Naive thymus-derived CD4-positive, alpha-beta T cell (primary cell): ENCODE data around the gene KLF9. TPM values are rescaled to one million over a fixed set of nuclear protein-coding genes. Genes with fewer than 3 reads are reported as not detected.

Experiments used
- ATAC-seq: fragments of 150-1000 bp; cut with Tn5 transposase; 2 replicates; pipeline ENCODE4 v1.10.0; 2021; ENCODE audit warnings: mild to moderate bottlenecking, moderate library complexity
- CTCF ChIA-PET: fragments of 350-600 bp; sonication (Branson Sonifier 250); formaldehyde crosslinking; loops from one replicate; lab custom pipeline; 2021; ENCODE audit warnings: antibody characterized with exemption; lab: Charles Lee
- POLR2A ChIA-PET: fragments of 350-600 bp; sonication (Branson Sonifier 250); formaldehyde crosslinking; loops from one replicate; lab custom pipeline; 2021; ENCODE audit warnings: antibody characterized with exemption, inconsistent platforms; lab: Charles Lee
- DNase-seq, 9 donors: peaks; one replicate each; pipeline versions ENCODE4 v3.0.0 to v3.0.0-alpha.2; 2020 to 2022; ENCODE audit warnings: mixed read lengths in 1 of 9
- H3K27ac ChIP-seq: one replicate; pipeline ENCODE4 v1.7.0; 2013; ENCODE audit warnings: mild to moderate bottlenecking, low read depth, low read length, moderate library complexity
- H3K27me3 ChIP-seq, 2 donors: one replicate each; pipeline ENCODE4 v1.7.0; 2013; ENCODE audit warnings: low read length in 2 of 2, mild to moderate bottlenecking in 2 of 2, moderate library complexity in 2 of 2; ENCODE audit not compliant: control insufficient read depth in 2 of 2, insufficient read depth in 2 of 2
- H3K36me3 ChIP-seq, 3 experiments: 1 replicate in 2 of 3; 2 replicates in 1 of 3; pipeline ENCODE4 v1.7.0; 2013; ENCODE audit warnings: low read length in 3 of 3, mild to moderate bottlenecking in 3 of 3, moderate library complexity in 1 of 3; ENCODE audit not compliant: insufficient read depth in 3 of 3, control insufficient read depth in 2 of 3
- H3K4me1 ChIP-seq, 2 donors: one replicate each; pipeline ENCODE4 v1.7.0; 2013; ENCODE audit warnings: low read length in 2 of 2, mild to moderate bottlenecking in 2 of 2, moderate library complexity in 1 of 2; ENCODE audit not compliant: control insufficient read depth in 2 of 2, insufficient read depth in 2 of 2
- H3K4me3 ChIP-seq: 2 replicates; pipeline ENCODE4 v1.7.0; 2013; ENCODE audit warnings: mild to moderate bottlenecking, low read length
- H3K9me3 ChIP-seq, 3 experiments: 1 replicate in 2 of 3; 2 replicates in 1 of 3; pipeline ENCODE4 v1.7.0; 2013; ENCODE audit warnings: low read length in 3 of 3; ENCODE audit not compliant: control insufficient read depth in 2 of 3
- H3K27ac Mint-ChIP-seq, 9 donors: one replicate each; pipeline ENCODE4 v1.8.0; 2020 to 2022; ENCODE audit warnings: mixed read lengths in 9 of 9, mild to moderate bottlenecking in 8 of 9, moderate library complexity in 5 of 9, inconsistent platforms in 2 of 9
- H3K27me3 Mint-ChIP-seq, 5 donors: one replicate each; pipeline ENCODE4 v1.8.0; 2021 to 2022; ENCODE audit warnings: mixed read lengths in 5 of 5, mild to moderate bottlenecking in 1 of 5
- H3K36me3 Mint-ChIP-seq, 5 donors: one replicate each; pipeline ENCODE4 v1.8.0; 2020 to 2022; ENCODE audit warnings: mixed read lengths in 5 of 5, mild to moderate bottlenecking in 3 of 5, inconsistent platforms in 1 of 5
- H3K4me1 Mint-ChIP-seq, 7 donors: one replicate each; pipeline ENCODE4 v1.8.0; 2020 to 2022; ENCODE audit warnings: mixed read lengths in 7 of 7, mild to moderate bottlenecking in 3 of 7, inconsistent platforms in 1 of 7
- H3K4me3 Mint-ChIP-seq, 10 donors: one replicate each; pipeline ENCODE4 v1.8.0; 2020 to 2022; ENCODE audit warnings: mild to moderate bottlenecking in 10 of 10, mixed read lengths in 10 of 10, moderate library complexity in 6 of 10, inconsistent platforms in 2 of 10
- H3K9me3 Mint-ChIP-seq, 11 donors: one replicate each; pipeline ENCODE4 v1.8.0; 2020 to 2022; ENCODE audit warnings: mixed read lengths in 11 of 11, mild to moderate bottlenecking in 4 of 11, inconsistent platforms in 1 of 11, moderate library complexity in 1 of 11
- intact Hi-C, 2 donors: fragments of 100-400 bp; cut with micrococcal nuclease; formaldehyde crosslinking; loops; one replicate each; pipeline ENCODE4 v1.15.1; 2023
- polyA plus RNA-seq, 2 donors: library from polyadenylated mRNA; unstranded; fragments of 300-500 nt; fragmentation: Illumina TruSeq; gene quantifications; one replicate each; pipeline ENCODE4 v1.2.3, GENCODE V29; 2021
- total RNA-seq, 6 experiments: library from RNA in 5 of 6; stranded (reverse) in 5 of 6; gene quantifications; 1 replicate in 5 of 6; 2 replicates in 1 of 6; pipeline ENCODE4 v1.2.3 and lab custom pipeline; 2021 to 2026

Gene KLF9
- total RNA-seq (10 to 100 TPM; 12.6 to 96.7 (median 23.3) TPM), polyA plus RNA-seq (1 to 10 TPM; 2.3 to 3.5 TPM), total RNA-seq (lab: John Stamatoyannopoulos, UW) (205 reads per million, percentile 93 among the genes with 10 or more reads in this experiment)

DNA sequence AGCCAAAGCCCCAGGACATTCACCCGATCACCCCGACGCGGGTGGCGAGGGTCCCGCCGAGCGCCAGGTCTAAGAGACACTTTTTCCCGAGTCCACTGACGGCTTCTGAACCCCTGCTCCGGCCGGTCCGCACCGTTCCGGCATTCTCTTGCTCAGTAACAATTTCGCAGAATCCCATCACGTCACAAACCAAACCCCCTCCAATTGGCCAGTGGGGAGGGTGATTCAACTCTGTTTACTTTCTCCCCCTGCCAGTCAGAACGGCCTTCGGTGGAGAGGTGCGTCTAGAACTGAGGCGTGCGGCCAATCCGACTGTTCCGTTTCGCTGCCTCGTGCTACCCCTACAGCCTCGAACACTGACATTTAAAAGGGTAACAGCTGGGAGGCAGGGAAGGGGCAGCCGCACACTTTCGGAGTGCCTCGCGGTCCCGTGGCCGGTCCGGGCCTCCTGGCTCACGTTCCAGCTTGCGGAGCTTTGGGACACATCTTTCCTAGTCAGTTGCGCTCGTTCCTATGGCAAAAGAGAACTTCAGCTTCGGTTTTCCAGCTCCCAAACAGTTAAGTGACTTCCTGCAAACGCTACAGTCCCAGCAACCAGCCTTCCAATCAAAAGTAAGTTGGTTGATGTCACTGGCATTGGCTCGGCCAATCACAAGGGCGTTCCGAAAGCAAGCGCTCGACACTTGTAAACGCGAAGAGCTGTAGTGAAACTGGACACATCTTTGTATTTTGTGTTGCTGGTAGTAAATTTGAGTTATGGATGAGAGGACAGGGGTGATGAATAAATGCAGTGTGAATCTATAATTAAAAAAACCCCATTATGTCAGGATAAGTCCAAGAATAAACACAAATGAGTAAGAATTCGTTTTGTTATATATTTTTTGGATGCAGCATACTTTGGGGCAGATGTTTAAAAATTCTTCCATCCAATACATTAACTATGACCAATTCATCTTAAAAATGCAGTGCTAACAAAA, at the start of gene KLF9:
KLF9 (minus strand) TSS at position 859 of the 977 bp plus-strand sequence. CDS start 1,294 bp downstream, outside the sequence.
- ChIA-PET POLR2A (interaction anchor here (0.8 to 2.7 kb wide), 19 partner anchors 8 to 1369 kb away, joined by 3 to 16 read pairs (median 6); no protein-coding TSS in a partner anchor), CTCF (interaction anchor here (0.9 kb wide), 1 partner anchor 21 kb away, joined by 3 read pairs; no protein-coding TSS in a partner anchor)
- Histone ChIP-seq H3K27ac (peak within 1 kb of the TSS; percentile 99), H3K4me3 (peak within 1 kb of the TSS; percentile 42), H3K27me3 (no peaks in the 10 kb centered on the region), H3K9me3 (no peaks in the 10 kb centered on the region), H3K4me1 (peaks cover 37 to 39% of the 10 kb centered on the region in 2 donors), H3K36me3 (peaks cover 0 to 14% (median 0%) of the 10 kb centered on the region in 3 experiments)
- H3K27me3 Mint-ChIP-seq, result peaks cover 0 to 3% (median 0%) of the 10 kb centered on the region in 5 donors
- peaks cover 12 to 63% (median 45%) of the 10 kb centered on the region in 7 donors for H3K4me1 Mint-ChIP-seq
- intact Hi-C loops, result loop anchor here (1.0 to 10.0 kb wide), 12 partner anchors 61 to 1953 kb away; partner anchors contain the start of genes CEMIP2 (in 2 of the 2), ABHD17B (in 1 of the 2), C9orf85 (in 1 of the 2) and CFAP95 (in 1 of the 2)
- peaks cover 0 to 4% (median 3%) of the 10 kb centered on the region in 5 donors for H3K36me3 Mint-ChIP-seq
- H3K9me3 Mint-ChIP-seq, result peaks cover 0 to 5% (median 0%) of the 10 kb centered on the region in 11 donors
- peak within 1 kb of the TSS; percentile 91 to 100 (median 96) for H3K4me3 Mint-ChIP-seq
- H3K27ac Mint-ChIP-seq, result peak within 1 kb of the TSS; percentile 99 to 100 (median 100)
- DNase-seq (peak; percentile 76 to 97 (median 96)), ATAC-seq (peak; percentile 89)

DNA sequence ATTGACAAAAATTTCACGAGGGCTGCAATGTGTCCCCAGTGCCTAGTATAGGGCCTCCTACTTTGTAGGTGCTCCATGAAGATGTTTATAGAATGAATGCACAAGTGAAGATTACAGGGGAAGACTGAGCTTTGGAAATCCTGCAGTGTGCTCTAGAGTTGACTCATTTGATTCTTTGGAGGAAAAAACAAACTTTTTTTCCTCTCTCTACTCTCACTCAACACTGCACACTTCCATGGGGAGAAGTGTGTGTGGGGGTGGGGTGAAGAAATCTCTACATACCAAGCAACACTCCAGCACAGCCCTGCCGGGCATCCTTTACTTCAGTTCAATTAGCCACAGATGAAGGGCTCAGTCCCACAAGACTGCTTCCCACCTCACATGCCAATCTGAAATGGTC, 49.4 kb upstream of the KLF9 start:
- peaks cover 0 to 26% (median 19%) of the 10 kb centered on the region in 7 donors for H3K4me1 Mint-ChIP-seq
- H3K27me3 ChIP-seq, result no peaks in the 10 kb centered on the region
- H3K36me3 Mint-ChIP-seq, result peaks cover 0 to 3% (median 0%) of the 10 kb centered on the region in 5 donors
- H3K4me3 Mint-ChIP-seq, result no peak overlapping the region
- H3K9me3 ChIP-seq, result no peaks in the 10 kb centered on the region
- ATAC-seq (no peak), DNase-seq (no peak)
- H3K9me3 Mint-ChIP-seq, result peaks cover 0 to 3% (median 0%) of the 10 kb centered on the region in 11 donors
- no peak overlapping the region for H3K27ac Mint-ChIP-seq
- intact Hi-C loops, result no loop called here
- H3K4me1 ChIP-seq, result no peaks in the 10 kb centered on the region
- H3K36me3 ChIP-seq, result no peaks in the 10 kb centered on the region
- ChIA-PET POLR2A (no interaction called here), CTCF (no interaction called here)
- no peak overlapping the region for H3K27ac ChIP-seq
- H3K27me3 Mint-ChIP-seq, result no peaks in the 10 kb centered on the region
- H3K4me3 ChIP-seq, result no peak overlapping the region

DNA sequence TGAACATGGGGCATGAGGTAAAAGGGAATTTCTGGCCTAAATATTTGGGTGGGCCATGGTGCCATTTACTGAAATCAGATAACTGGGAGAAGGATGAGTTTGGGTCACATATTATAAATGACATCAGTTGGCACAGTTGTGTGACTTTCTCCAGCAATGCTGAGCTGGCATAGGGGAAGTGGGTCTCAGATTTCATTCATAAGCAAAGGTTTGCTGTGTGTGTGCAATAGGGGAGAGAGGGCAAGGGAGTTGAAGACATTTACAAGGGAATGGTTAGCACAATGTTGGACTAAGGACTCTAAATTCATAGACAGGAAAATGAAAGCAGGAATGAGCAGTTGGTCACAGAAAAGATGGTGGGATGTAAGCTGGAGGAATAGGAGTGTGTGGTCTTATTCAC, 47.8 kb upstream of the KLF9 start:
- CTCF ChIA-PET, result no interaction called here
- DNase-seq, result no peak
- Histone ChIP-seq H3K36me3 (no peaks in the 10 kb centered on the region), H3K9me3 (no peaks in the 10 kb centered on the region), H3K27ac (no peak overlapping the region), H3K4me1 (no peaks in the 10 kb centered on the region), H3K27me3 (no peaks in the 10 kb centered on the region), H3K4me3 (no peak overlapping the region)
- Mint-ChIP-seq H3K36me3 (peaks cover 0 to 3% (median 0%) of the 10 kb centered on the region in 5 donors), H3K27me3 (no peaks in the 10 kb centered on the region), H3K4me3 (no peak overlapping the region), H3K4me1 (peaks cover 0 to 13% (median 7%) of the 10 kb centered on the region in 7 donors), H3K9me3 (peaks cover 0 to 3% (median 0%) of the 10 kb centered on the region in 11 donors), H3K27ac (peak overlapping the region in 3 of 9 donors; percentile 4 to 57 (median 32))
- POLR2A ChIA-PET, result no interaction called here
- intact Hi-C loops, result no loop called here
- ATAC-seq, result no peak

DNA sequence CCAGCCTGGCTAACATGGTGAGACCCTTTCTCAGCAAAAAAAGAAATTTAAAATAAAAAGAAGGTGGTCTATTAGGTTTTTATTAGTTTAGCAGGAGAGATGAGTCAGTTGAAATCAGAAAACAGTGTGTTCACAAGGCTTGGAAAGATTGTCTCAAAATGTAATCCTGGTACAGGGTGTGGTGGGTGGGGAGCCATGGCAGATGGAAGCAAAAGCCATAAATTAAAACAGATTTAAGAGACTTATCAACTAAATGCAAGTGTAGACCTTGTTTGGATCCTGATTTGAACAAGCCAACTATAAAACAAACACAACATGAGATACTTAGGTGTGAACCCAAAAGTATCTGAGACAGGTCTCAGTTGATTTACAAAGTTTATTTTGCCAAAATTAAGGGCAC, 42.8 kb upstream of the KLF9 start:
- Mint-ChIP-seq H3K27ac (no peak overlapping the region), H3K27me3 (no peaks in the 10 kb centered on the region), H3K4me1 (peaks cover 0 to 10% (median 2%) of the 10 kb centered on the region in 7 donors), H3K36me3 (peaks cover 0 to 3% (median 0%) of the 10 kb centered on the region in 5 donors), H3K9me3 (peaks cover 0 to 6% (median 0%) of the 10 kb centered on the region in 11 donors), H3K4me3 (no peak overlapping the region)
- no peaks in the 10 kb centered on the region for H3K4me1 ChIP-seq
- ChIA-PET POLR2A (no interaction called here), CTCF (no interaction called here)
- no peak for DNase-seq
- H3K4me3 ChIP-seq, result no peak overlapping the region
- H3K9me3 ChIP-seq, result no peaks in the 10 kb centered on the region
- H3K36me3 ChIP-seq, result no peaks in the 10 kb centered on the region
- no peak for ATAC-seq
- intact Hi-C loops, result no loop called here
- no peaks in the 10 kb centered on the region for H3K27me3 ChIP-seq
- H3K27ac ChIP-seq, result no peak overlapping the region

DNA sequence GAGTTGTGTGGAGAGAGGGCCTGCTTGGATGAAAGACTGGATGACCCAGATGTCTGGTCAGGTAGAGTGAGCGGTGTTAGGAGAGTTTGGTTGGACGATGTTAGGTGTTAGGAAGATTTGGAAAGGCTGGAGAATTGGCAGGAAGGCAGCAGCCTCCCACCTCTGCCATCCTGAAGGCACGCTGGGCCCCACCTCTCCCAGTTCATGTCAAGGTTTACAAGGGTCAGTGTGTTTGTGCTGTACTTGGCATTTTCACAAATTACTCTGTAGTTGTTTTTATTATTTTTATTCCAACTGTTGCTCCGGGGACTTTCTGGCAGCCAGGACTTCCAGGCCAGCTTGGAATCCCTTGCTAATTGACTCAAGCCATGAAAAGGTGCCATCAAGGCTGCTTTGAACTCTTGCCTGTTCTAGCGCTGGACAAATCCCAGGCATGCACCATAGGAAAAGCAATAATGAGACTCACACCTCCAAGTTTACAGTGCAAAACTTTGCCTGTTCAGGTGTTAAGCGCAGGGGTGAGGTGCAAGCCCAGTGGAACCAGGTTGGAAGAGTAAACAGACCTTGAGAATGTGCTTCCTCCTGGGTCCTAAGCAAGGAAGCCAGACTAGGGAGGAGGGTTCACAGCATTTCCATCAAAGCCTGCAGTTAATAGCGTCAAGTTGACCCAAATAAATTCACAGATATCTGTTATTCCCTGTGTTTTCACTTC, 41.7 kb upstream of the KLF9 start:
- ChIA-PET POLR2A (no interaction called here), CTCF (no interaction called here)
- H3K27me3 Mint-ChIP-seq, result no peaks in the 10 kb centered on the region
- intact Hi-C loops, result no loop called here
- Histone ChIP-seq H3K9me3 (no peaks in the 10 kb centered on the region), H3K4me3 (no peak overlapping the region), H3K27me3 (no peaks in the 10 kb centered on the region), H3K36me3 (no peaks in the 10 kb centered on the region), H3K4me1 (no peaks in the 10 kb centered on the region), H3K27ac (no peak overlapping the region)
- DNase-seq, result no peak
- peak overlapping the region in 1 of 9 donors; percentile 72 for H3K27ac Mint-ChIP-seq
- no peak for ATAC-seq
- H3K4me3 Mint-ChIP-seq, result no peak overlapping the region
- peaks cover 0 to 3% (median 0%) of the 10 kb centered on the region in 5 donors for H3K36me3 Mint-ChIP-seq
- peaks cover 0 to 6% (median 0%) of the 10 kb centered on the region in 11 donors for H3K9me3 Mint-ChIP-seq
- H3K4me1 Mint-ChIP-seq, result peaks cover 0 to 9% (median 2%) of the 10 kb centered on the region in 7 donors

DNA sequence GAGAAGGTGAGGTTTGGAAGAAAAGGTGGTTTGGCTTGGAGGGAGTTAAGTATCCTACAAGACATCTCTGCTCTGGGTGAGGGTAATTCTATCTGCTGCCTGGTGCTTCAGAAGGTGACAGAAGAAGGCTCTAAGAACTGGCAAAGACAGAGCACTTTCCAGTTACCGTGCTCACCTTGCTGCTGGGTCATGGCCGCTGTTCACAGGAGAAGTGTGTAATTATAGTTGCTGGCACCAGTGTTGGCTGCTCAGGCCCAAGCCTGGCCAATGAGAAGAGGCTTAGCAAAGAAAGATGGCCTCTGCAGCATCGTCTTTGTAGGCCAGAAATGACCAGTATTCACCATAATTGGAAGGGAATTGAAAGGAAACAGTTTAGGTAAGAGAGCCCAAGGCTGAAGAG, 37.9 kb upstream of the KLF9 start:
- no peak for ATAC-seq
- Histone ChIP-seq H3K27me3 (no peaks in the 10 kb centered on the region), H3K27ac (no peak overlapping the region), H3K4me1 (no peaks in the 10 kb centered on the region), H3K4me3 (no peak overlapping the region), H3K9me3 (no peaks in the 10 kb centered on the region), H3K36me3 (no peaks in the 10 kb centered on the region)
- Mint-ChIP-seq H3K27ac (peak overlapping the region in 1 of 9 donors; percentile 33), H3K4me3 (no peak overlapping the region), H3K27me3 (peaks cover 0 to 3% (median 0%) of the 10 kb centered on the region in 5 donors), H3K36me3 (peaks cover 0 to 4% (median 0%) of the 10 kb centered on the region in 5 donors), H3K4me1 (peaks cover 0 to 15% (median 0%) of the 10 kb centered on the region in 7 donors), H3K9me3 (peaks cover 0 to 7% (median 0%) of the 10 kb centered on the region in 11 donors)
- POLR2A ChIA-PET, result no interaction called here
- CTCF ChIA-PET, result no interaction called here
- intact Hi-C loops, result no loop called here
- DNase-seq, result no peak
